Tibial nerve (tissue), 4 donors: ENCODE results near the gene SECISBP2. TPM values are rescaled to one million over a fixed set of nuclear protein-coding genes. Genes with fewer than 3 reads are reported as not detected.
"Not testable (repeated sequence)": the region's sequence is repeated elsewhere in the genome, so short reads cannot be mapped to it uniquely, and the experiment has no call there.

ENCODE experiments used
- DNase-seq, 2 donors: peaks; one replicate each; pipeline ENCODE4 v3.0.0-alpha.2; 2019; ENCODE audit warnings: low spot score in 2 of 2
- H3K27ac ChIP-seq, 4 donors: fragments of 200-600 bp; sonication (generic) in 3 of 4; one replicate each; pipeline ENCODE4 v1.5.1; 2017 to 2019; ENCODE audit warnings: mild to moderate bottlenecking in 1 of 4
- H3K27me3 ChIP-seq, 2 donors: fragments of 200-600 bp; sonication (generic) in 1 of 2; one replicate each; pipeline versions ENCODE4 v1.5.1 to v1.6.0; 2017 to 2019
- H3K36me3 ChIP-seq, 3 donors: fragments of 200-600 bp; sonication (generic); one replicate each; pipeline ENCODE4 v1.5.1; 2018 to 2019
- H3K4me1 ChIP-seq, 4 donors: fragments of 200-600 bp; sonication (generic) in 3 of 4; one replicate each; pipeline ENCODE4 v1.5.1; 2017 to 2019
- H3K4me3 ChIP-seq, 4 donors: fragments of 200-600 bp; sonication (generic) in 3 of 4; one replicate each; pipeline ENCODE4 v1.5.1; 2017 to 2019; ENCODE audit warnings: mild to moderate bottlenecking in 1 of 4, moderate library complexity in 1 of 4
- H3K9me3 ChIP-seq, 4 donors: fragments of 200-600 bp; sonication (generic) in 3 of 4; one replicate each; pipeline ENCODE4 v1.5.1; 2017 to 2019
- EP300 ChIP-seq, 2 donors: sonication (generic); formaldehyde crosslinking; IDR thresholded peaks; one replicate each; pipeline ENCODE4 v1.6.1; 2017; ENCODE audit warnings: antibody characterized with exemption in 2 of 2, mild to moderate bottlenecking in 1 of 2
- POLR2A ChIP-seq, 2 donors: fragments of 450-650 bp; IDR thresholded peaks; one replicate each; pipeline ENCODE4 v1.6.1; 2017; ENCODE audit warnings: antibody characterized with exemption in 2 of 2, mild to moderate bottlenecking in 2 of 2, moderate library complexity in 2 of 2
- WGBS, 2 donors: methylation state at CpG; one replicate each; pipeline ENCODE4 v1.1.5; 2018; 5-methylcytosine and 5-hydroxymethylcytosine counted together
- total RNA-seq, 4 donors: library from RNA; depleted of rRNA; stranded (reverse); fragments of >200 nt; gene quantifications; one replicate each; pipeline ENCODE4 v1.1.0, GENCODE V29; 2016
- TF ChIP-seq, protein P1 (sequence below), 5 experiments: fragments of 200-600 bp in 3 of 5; fragments of 450-650 bp in 2 of 5; sonication (generic) in 3 of 5; IDR thresholded peaks; one replicate each; pipeline ENCODE4 v1.5.1; 2016 to 2019; ENCODE audit warnings: antibody characterized with exemption in 5 of 5, mild to moderate bottlenecking in 3 of 5, moderate library complexity in 2 of 5

The SECISBP2 gene
- total RNA-seq, 4 donors from 2014 or later, result 57.7 to 77.1 (median 64.8) TPM

DNA sequence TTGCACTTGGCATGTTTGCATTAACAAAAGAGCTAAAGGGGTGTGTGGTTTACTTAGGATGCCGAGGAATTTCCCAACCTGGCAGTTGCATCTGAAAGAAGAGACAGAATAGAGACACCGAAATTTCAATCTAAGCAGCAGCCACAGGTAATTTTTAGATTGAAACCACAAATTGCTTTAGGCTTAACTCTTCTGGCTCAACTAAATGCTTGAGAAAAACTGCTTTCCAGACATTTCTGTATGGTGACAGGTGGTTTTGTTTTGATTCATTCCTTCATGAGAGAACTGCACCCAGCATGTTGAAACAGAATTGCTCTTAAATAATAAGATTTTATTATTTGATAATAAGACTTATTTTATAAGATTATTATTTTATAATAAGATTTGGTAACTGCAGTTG, 21.5 kb downstream of the SECISBP2 start:
- no peaks in the 10 kb centered on the region for H3K9me3 ChIP-seq
- no peak overlapping the region for H3K27ac ChIP-seq
- WGBS, 2 donors, result 93 to 94% methylated on average over 2 of the region's 2 CpGs
- no peaks in the 10 kb centered on the region for H3K4me1 ChIP-seq
- no peak for DNase-seq
- TF ChIP-seq, protein P1, sequence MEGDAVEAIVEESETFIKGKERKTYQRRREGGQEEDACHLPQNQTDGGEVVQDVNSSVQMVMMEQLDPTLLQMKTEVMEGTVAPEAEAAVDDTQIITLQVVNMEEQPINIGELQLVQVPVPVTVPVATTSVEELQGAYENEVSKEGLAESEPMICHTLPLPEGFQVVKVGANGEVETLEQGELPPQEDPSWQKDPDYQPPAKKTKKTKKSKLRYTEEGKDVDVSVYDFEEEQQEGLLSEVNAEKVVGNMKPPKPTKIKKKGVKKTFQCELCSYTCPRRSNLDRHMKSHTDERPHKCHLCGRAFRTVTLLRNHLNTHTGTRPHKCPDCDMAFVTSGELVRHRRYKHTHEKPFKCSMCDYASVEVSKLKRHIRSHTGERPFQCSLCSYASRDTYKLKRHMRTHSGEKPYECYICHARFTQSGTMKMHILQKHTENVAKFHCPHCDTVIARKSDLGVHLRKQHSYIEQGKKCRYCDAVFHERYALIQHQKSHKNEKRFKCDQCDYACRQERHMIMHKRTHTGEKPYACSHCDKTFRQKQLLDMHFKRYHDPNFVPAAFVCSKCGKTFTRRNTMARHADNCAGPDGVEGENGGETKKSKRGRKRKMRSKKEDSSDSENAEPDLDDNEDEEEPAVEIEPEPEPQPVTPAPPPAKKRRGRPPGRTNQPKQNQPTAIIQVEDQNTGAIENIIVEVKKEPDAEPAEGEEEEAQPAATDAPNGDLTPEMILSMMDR (IDR thresholded peaks at IDR 0.05), result no peak
- TF ChIP-seq POLR2A (IDR thresholded peaks at IDR 0.05) (no peak), EP300 (IDR thresholded peaks at IDR 0.05) (no peak)
- H3K4me3 ChIP-seq, result no peak overlapping the region
- H3K36me3 ChIP-seq, result peaks cover 6 to 97% (median 36%) of the 10 kb centered on the region in 3 donors
- no peaks in the 10 kb centered on the region for H3K27me3 ChIP-seq

DNA sequence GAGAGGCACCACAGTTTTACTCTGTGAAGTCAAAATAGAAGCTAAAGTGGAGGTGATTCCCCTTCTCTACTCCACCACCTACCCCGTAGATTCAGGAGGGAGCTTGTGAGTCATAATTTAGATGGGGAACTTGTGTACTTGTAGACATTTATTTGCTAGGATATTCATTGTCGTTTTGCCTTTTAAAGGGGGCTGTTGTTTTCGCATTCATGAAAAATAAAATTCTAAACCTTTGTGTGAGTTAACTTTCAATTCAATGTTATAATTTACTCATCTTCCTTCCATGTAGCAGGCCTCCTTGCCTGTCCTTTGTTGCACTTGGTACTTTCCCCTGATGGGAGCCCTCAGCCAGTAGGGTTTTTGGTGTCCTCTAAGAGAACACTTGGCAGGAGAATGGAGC, 22.0 kb downstream of the SECISBP2 start:
- Histone ChIP-seq H3K36me3 (peaks cover 6 to 97% (median 37%) of the 10 kb centered on the region in 3 donors), H3K4me1 (no peaks in the 10 kb centered on the region)
- TF ChIP-seq, protein P1 (IDR thresholded peaks at IDR 0.05), result no peak
- TF ChIP-seq EP300 (IDR thresholded peaks at IDR 0.05) (no peak), POLR2A (IDR thresholded peaks at IDR 0.05) (no peak)

DNA sequence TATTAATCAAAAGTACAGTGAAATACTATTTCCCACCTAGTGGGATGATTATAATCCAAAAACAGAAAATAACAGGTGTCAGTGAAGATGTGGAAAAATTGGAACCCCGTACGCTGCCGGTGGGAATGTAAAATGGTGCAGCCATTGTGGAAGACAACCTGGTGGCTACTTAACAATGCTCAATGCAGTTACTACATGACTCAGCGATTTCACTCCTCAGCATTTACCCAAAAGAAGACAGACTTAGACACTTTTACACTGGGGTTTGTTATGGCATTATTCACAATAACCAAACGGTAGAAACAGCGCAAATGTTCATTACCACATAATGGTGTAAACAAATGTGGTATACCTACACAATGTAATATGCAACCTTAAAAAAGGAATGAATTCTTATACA, 23.9 kb downstream of the SECISBP2 start:
- 96 to 98% methylated on average over 6 of the region's 6 CpGs for WGBS, 2 donors
- TF ChIP-seq EP300 (IDR thresholded peaks at IDR 0.05) (no peak), POLR2A (IDR thresholded peaks at IDR 0.05) (no peak)
- TF ChIP-seq, protein P1 (IDR thresholded peaks at IDR 0.05), result no peak
- peaks cover 6 to 99% (median 39%) of the 10 kb centered on the region in 3 donors for H3K36me3 ChIP-seq
- no peak overlapping the region for H3K27ac ChIP-seq
- no peak for DNase-seq
- H3K9me3 ChIP-seq, result no peaks in the 10 kb centered on the region
- H3K27me3 ChIP-seq, result no peaks in the 10 kb centered on the region
- no peaks in the 10 kb centered on the region for H3K4me1 ChIP-seq
- no peak overlapping the region for H3K4me3 ChIP-seq

More for the DNA sequence above, 22.0 kb downstream of the SECISBP2 start:
- no peak overlapping the region for H3K27ac ChIP-seq
- WGBS, 2 donors, result 92 to 95% methylated on average over 3 of the region's 3 CpGs
- no peak overlapping the region for H3K4me3 ChIP-seq
- no peaks in the 10 kb centered on the region for H3K27me3 ChIP-seq
- no peak for DNase-seq
- no peaks in the 10 kb centered on the region for H3K9me3 ChIP-seq

DNA sequence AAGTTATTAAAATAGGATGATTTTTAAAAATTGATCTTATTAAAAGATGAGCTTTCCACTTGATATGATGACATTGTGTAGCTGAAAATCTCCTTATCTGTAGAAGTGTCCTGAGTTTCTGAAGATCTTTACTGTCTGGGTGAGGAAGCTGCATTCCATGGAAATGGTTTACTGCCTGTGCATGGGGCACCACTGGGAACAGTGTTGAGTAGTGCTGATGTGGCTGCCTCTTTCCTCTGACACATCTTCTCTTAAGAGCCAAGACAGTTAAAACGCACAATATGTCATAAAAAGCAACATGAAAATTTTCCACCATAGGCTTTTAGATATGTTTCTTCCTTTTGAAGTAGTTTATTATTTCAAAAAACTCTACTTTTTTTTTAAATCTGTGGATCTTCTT, 24.6 kb downstream of the SECISBP2 start:
- TF ChIP-seq, protein P1 (IDR thresholded peaks at IDR 0.05), result no peak
- TF ChIP-seq EP300 (IDR thresholded peaks at IDR 0.05), result no peak
- TF ChIP-seq POLR2A (IDR thresholded peaks at IDR 0.05), result no peak
- Histone ChIP-seq H3K36me3 (peaks cover 6 to 99% (median 36%) of the 10 kb centered on the region in 3 donors), H3K9me3 (no peaks in the 10 kb centered on the region), H3K27me3 (no peaks in the 10 kb centered on the region), H3K4me1 (no peaks in the 10 kb centered on the region), H3K27ac (no peak overlapping the region), H3K4me3 (no peak overlapping the region)
- no peak for DNase-seq
- WGBS, 2 donors, result 96 to 97% methylated on average over 1 of the region's 1 CpG

DNA sequence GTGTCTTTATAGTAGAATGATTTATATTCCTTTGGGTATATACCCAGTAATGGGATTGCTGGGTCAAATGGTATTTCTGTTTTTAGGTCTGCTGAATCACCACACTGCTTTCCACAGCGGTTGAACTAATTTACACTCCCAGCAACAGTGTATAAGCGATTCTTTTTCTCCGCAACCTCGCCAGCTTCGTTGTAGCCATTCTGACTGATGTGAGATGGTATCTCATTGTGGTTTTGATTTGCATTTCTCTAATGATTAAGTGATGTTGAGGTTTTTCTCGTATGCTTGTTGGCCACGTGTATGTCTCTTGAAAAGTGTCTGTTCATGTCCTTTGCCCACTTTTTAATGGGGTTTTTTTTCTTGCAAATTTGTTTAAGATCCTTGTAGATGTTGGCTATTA, 25.5 kb downstream of the SECISBP2 start:
- peaks cover 8 to 100% (median 37%) of the 10 kb centered on the region in 3 donors for H3K36me3 ChIP-seq

DNA sequence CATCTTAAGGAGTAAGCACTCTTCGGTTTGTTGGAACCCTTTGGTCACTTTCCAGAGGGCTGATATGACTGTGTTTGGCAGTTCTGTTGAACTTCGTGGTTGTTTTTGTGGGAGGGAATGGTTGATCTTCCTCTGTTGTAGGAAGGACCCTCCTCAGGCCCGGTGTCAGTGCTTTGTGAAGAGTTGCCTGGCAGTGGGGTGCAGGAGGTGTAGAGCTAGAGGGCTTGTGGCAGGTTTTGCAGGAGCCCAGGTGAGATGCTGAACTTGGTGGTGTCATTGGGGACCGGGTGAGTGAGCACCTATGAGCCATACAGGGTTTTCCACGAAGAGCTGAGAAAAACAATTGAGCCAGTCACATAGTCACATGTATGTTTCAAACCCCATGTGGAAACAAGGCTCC, 27.2 kb downstream of the SECISBP2 start:
- WGBS, 2 donors, result 96 to 98% methylated on average over 5 of the region's 5 CpGs

More for the DNA sequence above, 25.5 kb downstream of the SECISBP2 start:
- not testable (repeated sequence) for DNase-seq, H3K27ac ChIP-seq, H3K4me3 ChIP-seq, H3K27me3 ChIP-seq, H3K4me1 ChIP-seq, H3K9me3 ChIP-seq
- whole genome bisulfite sequencing, 2 donors, result 95 to 96% methylated on average over 7 of the region's 7 CpGs

More for the DNA sequence above, 27.2 kb downstream of the SECISBP2 start:
- H3K36me3 ChIP-seq, result peaks cover 2 to 100% (median 38%) of the 10 kb centered on the region in 3 donors
- H3K4me3 ChIP-seq, result no peak overlapping the region
- H3K4me1 ChIP-seq, result no peaks in the 10 kb centered on the region
- no peak for DNase-seq
- H3K9me3 ChIP-seq, result no peaks in the 10 kb centered on the region
- H3K27ac ChIP-seq, result no peak overlapping the region
- TF ChIP-seq POLR2A (IDR thresholded peaks at IDR 0.05) (no peak), EP300 (IDR thresholded peaks at IDR 0.05) (no peak)
- TF ChIP-seq, protein P1 (IDR thresholded peaks at IDR 0.05), result no peak
- H3K27me3 ChIP-seq, result no peaks in the 10 kb centered on the region
